GM19043 (cell line): ENCODE data around the gene PRLHR.
A peak's percentile ranks its signal among the peaks of the same experiment; 100 is the strongest.

Experiments used
- ATAC-seq: cut with Tn5 transposase; IDR thresholded peaks from one replicate; pipeline ENCODE4 v1.9.1; 2021; ENCODE audit warnings: low read depth; ENCODE audit not compliant: unreplicated experiment

The PRLHR gene

DNA sequence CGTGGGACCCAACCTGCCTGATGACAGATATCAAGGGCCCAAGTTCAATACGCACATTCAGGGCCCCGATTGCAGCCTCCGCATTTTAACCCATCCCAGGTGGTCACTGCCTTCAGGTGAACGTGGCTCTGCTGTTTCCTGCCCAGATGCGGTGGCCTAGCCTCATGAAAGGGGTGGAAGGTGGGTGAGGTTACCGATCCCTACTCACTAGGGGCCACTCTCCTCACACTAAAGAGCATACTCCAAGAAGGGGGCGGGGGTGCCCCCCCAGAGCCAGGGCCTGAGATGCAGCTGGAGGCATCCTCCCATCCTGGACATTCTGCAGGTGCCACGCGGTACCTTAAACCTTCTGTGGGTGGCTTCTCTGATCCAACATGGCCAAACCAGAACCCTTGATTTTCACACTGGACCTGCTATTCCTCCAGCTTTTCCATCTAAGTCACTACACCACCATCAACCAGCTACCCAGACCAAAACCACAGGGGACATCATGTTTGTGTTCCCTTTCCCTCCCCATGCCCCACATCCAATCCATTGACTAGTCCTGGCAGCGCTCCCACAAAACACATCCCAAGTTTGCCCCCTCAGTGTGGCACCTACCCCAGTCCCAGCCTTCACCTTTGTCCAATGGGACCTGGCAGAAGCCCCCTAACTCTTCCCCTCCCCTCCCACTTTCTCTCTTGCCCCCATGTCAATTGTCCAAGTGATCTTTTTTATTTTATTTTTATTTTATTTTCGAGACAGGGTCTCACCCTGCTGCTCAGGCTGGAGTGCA lies 30.0 kb downstream of the PRLHR start:
- ATAC-seq = no peak

DNA sequence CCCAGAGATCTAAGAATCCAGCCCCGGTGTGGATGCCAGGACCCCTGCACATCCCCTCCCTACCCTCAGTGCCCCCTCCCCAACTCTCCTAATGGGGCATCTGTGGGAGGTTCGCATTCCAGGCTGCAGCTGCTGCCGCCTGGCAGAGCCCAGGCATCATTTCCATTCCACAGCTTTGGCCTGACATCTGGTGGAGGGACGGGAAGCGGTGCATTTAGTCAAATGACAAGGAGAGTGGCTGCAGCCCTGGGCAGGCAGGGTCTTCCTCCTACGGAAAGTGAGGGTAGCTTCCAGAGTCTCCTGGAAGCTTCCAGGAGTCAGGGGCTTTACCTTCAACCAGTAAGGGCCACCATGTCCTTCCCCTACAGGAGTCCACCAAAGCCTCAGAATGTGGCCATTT lies 30.8 kb downstream of the PRLHR start:
- no peak for ATAC-seq

DNA sequence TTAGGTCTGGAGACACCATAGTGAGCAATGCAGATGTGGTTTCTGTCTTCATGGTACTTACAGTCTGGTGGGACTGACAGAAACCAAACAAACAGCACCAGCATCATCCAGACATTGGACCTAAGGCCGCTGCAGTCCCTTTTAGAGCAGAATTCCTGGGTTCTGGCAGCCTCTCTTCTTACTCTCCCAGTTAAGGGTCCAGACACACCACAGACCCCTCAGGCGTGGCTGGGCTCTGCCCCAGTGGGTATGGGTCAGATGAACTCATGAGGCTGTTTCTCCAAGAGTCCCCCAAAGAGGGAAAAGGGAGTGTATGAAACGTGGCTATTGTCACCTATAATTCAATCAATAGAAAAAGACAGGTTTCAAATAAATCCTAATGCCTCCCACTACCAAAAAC lies 31.3 kb downstream of the PRLHR start:
- no peak for ATAC-seq

DNA sequence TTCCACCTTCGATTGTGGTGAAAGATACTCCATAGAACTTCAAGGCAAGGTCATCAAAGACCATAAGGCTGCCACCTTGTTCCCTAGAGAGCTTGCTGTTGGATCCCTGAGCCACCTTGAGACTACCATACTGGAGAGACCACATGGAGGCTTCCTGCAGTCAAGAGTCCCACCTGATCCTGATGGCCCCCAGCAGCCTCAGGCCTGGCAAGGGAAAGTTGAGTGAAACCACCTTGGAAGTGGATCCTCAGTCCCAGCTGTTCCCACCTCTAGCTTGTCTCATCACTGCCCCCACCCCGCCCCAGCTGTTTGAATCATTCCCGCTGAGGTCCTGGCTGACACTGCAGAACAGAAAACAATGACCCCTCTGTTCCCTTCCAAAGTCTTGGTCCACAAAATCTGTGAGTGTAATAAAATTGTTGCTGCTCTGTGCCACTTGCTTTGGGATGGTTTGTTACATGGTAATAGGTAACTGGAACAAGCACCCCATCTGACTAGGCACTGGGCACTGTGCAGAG lies 32.0 kb downstream of the PRLHR start:
- ATAC-seq = no peak

DNA sequence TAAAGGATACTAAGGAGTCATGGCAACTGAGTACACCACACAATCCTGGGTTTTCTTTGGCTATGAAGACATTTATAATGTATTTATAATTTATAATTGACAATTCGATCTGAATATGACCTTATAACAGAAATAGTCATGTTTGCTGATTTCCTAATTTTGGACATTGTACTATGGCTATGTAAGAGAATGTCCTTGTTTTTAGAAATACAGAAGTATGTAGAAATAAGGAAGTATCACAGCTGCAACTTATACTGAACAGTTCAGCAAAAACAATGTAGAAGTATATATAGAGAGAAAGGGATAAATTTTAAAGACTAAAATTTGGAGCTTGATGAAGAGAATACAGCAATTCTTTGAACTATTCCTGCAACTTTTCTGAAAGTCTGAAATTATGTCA lies 32.6 kb downstream of the PRLHR start:
- no peak for ATAC-seq

DNA sequence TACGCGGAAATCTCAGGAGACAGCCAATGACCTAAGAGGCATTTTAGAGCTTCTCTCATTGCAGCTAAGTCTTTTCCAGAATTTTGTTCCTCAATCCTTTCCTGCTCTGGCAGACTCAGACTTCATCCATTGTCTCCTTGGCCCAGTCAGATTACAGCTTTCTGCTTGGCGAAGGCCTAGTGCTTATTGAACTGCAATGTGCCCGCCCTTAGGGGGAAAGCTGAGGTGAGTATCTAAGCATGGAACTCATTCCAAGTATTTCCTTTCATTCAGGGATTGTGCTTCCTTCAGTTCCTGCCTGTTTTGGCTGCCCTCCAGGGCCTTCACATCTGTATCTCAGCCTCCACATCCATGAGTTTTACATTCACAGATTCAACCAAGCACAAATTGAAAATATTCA lies 37.5 kb downstream of the PRLHR start:
- ATAC-seq = no peak

DNA sequence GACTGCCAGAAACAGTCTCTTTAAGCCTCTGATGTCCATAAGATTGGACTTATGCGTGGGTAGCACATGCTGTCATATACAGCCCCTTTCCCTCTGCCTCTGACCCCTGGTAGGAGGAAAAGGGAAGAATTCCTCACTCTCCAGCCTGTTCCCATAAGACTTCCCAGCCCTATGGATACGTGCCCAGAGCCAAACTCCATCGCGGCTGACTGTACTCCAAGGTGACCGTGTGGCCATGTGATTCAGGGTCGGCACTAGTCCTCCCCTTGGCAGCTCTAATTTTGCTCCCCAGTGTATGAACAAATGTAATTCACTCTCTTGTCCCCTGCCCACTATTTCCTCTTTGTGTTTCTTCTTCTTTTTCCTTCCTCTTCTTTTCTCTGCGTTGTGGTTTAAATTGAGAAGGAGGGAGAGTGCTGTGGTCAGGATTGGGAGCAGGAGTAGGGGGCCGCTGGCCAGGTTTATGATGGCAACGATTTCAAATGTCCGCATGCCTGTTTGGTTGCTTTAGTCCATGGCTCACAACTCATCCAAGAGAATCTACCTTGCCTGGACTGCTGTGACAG lies 43.8 kb downstream of the PRLHR start:
- ATAC-seq = no peak

DNA sequence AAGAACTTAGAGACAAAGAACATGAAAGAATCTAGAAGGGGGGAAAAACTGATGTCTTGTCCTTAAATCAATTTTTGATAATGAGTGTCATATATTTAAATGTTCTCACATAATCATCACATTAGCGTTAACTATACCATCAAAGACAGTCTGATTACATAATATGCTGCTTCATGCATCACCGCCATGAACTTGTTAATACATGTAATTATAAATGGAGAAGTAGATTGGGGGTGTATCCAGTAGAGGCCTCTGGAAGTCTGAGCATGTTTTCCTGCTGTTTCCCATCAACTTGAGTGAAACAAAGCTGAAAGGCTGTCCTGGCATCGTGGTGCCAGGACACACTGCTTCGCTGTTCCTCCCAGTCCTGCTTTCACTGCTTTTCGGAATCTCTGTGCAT lies 48.2 kb downstream of the PRLHR start:
- ATAC-seq = no peak

DNA sequence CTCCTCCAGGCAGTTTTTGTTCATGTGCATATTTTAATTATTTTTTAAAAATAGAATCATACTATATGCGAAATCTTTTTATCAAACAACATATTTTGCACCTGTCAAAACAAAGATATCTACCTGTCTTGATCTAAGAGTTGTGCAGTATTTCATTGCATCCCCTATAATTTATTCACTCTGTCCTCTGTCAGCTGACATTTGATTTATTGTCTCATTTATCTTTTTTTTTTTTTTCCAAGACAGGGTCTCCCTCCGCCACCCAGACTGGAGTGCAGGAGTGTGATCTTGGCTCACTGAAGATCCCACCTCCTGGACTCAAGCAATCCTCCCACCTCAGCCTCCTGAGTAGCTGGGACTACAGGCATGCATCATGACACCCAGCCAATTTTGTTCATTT lies 49.0 kb downstream of the PRLHR start:
- ATAC-seq = no peak

DNA sequence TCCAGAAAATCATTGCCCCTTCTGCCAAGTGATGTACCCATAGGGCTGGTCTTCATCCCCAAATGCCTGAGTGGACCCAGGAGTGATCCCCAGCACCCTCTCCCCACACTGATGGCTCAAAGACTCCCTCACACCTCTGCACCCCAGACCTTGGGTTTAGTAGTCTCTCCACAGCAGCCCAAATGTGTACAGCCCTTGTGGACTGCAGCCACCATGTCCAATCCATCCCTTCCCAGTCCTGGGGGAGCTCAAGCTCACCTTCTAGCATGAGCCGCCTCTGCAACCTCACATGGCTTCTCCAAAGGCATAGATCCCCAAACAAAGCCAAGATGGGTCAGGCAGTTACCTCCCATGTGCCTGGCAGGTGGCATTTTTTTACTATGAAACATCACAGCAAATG lies 50.1 kb downstream of the PRLHR start:
- ATAC-seq = no peak

DNA sequence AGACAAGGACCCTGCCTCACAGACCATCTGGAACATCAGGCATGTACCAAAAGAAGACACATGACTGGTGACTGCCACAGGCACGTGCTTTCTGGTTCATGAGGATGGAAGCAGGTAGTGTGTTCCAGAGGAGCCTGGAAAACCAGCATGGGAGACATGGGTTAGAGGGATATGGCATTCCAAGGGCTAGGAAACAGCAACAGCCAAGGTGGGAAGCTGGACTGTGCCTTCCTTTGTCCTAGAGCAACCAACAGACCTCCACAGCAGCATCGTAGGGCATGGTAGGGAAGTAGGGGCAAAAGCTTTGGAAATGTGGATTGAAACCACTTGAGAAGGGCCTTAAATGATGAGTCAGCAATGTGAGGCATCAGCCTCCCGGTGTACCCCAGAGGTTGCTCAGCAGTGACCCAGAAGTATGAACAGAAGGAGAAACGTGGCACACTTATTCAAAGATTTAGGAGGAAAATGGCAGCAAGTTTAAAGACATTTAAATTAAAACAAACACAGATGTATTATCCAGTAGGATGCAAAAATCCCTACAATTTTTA lies 51.0 kb downstream of the PRLHR start:
- no peak for ATAC-seq

DNA sequence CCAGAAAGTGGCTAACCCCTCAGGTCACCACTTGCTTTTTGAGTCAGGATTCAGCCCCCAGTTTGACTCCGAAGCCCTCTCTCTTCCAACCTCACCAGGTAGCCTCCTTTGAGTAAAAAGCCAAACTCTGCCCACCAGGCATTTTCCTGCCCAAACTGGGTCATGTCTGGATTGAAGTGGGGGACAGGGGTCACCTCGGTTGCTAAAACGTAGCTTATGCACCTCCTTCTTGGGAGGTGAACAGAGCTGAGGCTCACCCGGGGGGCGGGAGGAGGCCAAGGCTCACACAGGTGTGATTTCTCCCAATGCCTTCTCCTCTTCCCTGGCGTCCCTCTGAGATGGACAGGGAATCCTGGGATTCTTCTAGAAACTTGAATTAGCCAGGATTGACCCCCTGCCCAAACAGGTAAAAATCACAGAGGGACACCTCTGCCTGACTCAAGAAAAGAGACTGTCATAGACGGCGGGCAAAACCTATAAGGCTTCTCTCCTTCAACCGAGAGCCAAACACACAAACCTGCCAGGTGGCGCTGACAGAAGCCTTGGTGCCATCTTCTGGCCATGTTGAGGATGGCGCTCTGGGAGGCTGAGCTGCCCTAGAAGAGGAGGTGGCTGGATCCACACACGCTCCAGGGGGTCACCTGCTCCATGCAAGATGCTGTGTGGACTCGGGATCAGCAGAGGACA lies 51.6 kb downstream of the PRLHR start:
- ATAC-seq = peak; percentile 70

DNA sequence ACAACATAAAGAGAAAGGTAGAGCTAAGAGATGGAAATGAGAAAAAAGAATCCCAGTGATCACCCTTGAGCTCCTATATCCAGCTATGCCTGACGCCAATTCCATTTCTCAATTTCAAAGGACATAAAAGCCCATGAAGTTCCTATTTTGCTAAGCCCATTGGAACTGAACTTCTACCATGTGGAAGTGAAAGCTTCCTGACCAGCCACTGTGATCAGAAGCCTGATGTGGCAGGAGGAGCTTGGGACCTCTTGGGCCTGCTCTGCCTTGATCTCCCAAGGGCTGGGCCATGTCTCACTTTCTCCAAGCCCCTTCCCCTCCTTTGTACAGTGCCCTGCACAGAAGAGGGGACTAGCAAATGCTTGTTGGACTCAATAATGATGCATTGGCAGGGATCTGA lies 52.7 kb downstream of the PRLHR start:
- ATAC-seq = no peak

DNA sequence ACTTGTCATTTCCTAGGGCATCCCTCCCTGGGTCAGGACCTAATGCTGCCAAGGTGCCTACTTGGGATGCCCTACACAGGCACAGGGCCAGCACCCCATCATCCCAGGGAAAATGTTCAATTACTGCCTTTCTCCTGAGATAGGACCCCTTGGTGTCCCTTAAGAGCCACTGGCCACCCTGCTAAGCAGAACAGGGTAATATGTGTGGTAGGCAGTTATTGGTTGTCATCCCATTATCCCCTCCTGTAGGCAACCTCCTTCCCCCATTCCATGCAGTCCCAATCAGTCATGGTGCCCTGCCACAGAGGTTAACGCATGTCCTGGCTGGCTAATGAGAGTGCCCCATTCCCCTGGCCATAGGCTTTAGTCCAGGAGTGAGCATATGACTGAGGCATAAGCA lies 53.2 kb downstream of the PRLHR start:
- ATAC-seq = no peak

DNA sequence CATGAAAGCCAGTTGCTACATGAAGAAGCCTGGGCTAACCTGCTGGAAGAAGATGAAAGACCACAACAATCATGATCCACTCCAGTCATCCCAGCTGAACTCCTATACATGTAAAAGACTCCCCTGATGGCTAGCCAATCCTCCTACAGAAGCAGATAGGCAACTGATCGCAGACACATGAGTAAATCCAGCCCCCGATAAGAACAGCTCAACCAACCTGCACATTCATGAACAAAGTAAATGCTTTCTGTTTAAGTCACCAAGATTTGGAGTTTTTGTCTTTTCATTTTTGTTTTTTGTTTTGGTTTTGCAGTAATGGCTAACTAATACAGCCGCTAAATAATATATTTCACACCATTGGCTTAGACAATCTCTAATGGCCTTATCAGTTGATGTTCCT lies 53.7 kb downstream of the PRLHR start:
- ATAC-seq = no peak
